ENCODE results near the gene PIGK. TPM values are rescaled to one million over a fixed set of nuclear protein-coding genes. Genes with fewer than 3 reads are reported as not detected.

Gene PIGK
- 10 to 100 TPM; 10.2 to 30.6 (median 17.5) TPM for total RNA-seq

- Histone ChIP-seq H3K9me3 (no peaks in the 10 kb centered on the region), H3K36me3 (no peaks in the 10 kb centered on the region), H3K27me3 (no peaks in the 10 kb centered on the region), H3K4me1 (peaks cover 9 to 15% (median 11%) of the 10 kb centered on the region in 4 donors), H3K4me3 (peak within 1 kb of the TSS; percentile 54 to 80 (median 66)), H3K27ac (peak within 1 kb of the TSS; percentile 76 to 89 (median 88))
- DNase-seq (peak; percentile 89 to 91), ATAC-seq (ENCODE audit: low FRiP score in 2 of 2) (peak; percentile 95 to 99)
- peak in 2 of 4 donors; percentile 15 to 57 for TF ChIP-seq POLR2A (IDR thresholded peaks at IDR 0.05)
- TF ChIP-seq POLR2AphosphoS5 (IDR thresholded peaks at IDR 0.05): peak; percentile 49 to 87
- no peak for TF ChIP-seq CTCF (IDR thresholded peaks at IDR 0.05)
- WGBS, 2 donors: 0 to 1% methylated on average over 17 to 31 of the region's 31 CpGs
Measured at GRCh38 chr1:77219166-77219887, at the start of gene PIGK. Gene PIGK (minus strand): TSS chr1:77219430. CDS start chr1:77219402, 28 bp downstream.

DNA sequence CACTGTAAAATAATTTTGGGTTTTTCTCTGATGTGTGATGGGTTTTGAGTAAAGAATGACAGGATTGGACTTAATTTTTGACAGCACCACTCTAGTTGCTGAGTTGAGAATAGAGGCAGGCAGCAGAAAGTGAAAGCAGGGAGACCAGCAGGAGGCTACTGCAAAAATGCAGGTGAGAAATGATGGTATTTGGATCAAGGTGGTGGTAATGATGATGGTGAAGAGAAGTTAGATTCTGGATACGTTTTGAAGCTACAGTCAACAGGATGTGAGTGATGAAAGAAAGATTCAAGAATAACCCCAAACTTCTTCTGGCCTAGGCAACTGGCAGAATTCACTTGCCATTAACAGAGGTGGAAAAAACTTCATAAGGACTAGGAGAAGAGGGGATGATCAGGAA is 47.8 kb upstream of the PIGK start:
- no peak for ATAC-seq (ENCODE audit: low FRiP score in 2 of 2)

DNA sequence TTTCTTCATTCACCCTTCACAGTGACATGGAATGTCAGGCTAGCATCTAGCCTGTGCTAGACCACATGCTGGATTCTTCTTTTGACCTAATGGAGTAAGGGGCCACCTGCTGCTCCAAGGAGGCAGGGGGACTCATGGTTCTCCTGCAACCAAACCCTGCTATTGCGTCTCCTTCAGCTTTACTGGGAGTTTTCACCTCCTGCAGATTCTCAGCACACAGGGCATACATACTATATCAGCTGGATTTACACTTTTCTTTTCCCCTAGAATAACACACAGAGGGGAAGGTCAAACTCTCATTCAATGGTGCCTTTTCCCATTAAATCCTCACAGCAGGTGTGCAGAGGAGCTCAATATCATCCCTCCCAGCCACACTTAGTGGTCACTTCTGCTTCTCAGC is 46.0 kb upstream of the PIGK start:
- Histone ChIP-seq H3K4me1 (no peaks in the 10 kb centered on the region), H3K36me3 (no peaks in the 10 kb centered on the region), H3K27me3 (no peaks in the 10 kb centered on the region), H3K27ac (no peak overlapping the region), H3K9me3 (no peaks in the 10 kb centered on the region), H3K4me3 (no peak overlapping the region)
- ATAC-seq (ENCODE audit: low FRiP score in 2 of 2) (no peak), DNase-seq (no peak)
- WGBS, 2 donors: 81 to 85% methylated on average over 1 of the region's 1 CpG
- TF ChIP-seq POLR2AphosphoS5 (IDR thresholded peaks at IDR 0.05) (no peak), EP300 (IDR thresholded peaks at IDR 0.05) (no peak), POLR2A (IDR thresholded peaks at IDR 0.05) (no peak), CTCF (IDR thresholded peaks at IDR 0.05) (no peak)

More for the DNA sequence above, 47.8 kb upstream of the PIGK start:
- TF ChIP-seq POLR2AphosphoS5 (IDR thresholded peaks at IDR 0.05): no peak
- no peak for TF ChIP-seq EP300 (IDR thresholded peaks at IDR 0.05)
- TF ChIP-seq POLR2A (IDR thresholded peaks at IDR 0.05): no peak
- no peak for TF ChIP-seq CTCF (IDR thresholded peaks at IDR 0.05)
- DNase-seq: no peak
- Histone ChIP-seq H3K9me3 (no peaks in the 10 kb centered on the region), H3K4me1 (no peaks in the 10 kb centered on the region), H3K27me3 (no peaks in the 10 kb centered on the region), H3K36me3 (no peaks in the 10 kb centered on the region), H3K27ac (no peak overlapping the region), H3K4me3 (no peak overlapping the region)
- WGBS, 2 donors: 26 to 36% methylated on average over 1 of the region's 1 CpG

- no peaks in the 10 kb centered on the region for H3K4me1 ChIP-seq
- H3K9me3 ChIP-seq: no peaks in the 10 kb centered on the region
- H3K36me3 ChIP-seq: no peaks in the 10 kb centered on the region
- TF ChIP-seq EP300 (IDR thresholded peaks at IDR 0.05) (no peak), POLR2A (IDR thresholded peaks at IDR 0.05) (no peak), POLR2AphosphoS5 (IDR thresholded peaks at IDR 0.05) (no peak), CTCF (IDR thresholded peaks at IDR 0.05) (no peak)
- no peak for ATAC-seq (ENCODE audit: low FRiP score in 2 of 2)
- no peak overlapping the region for H3K27ac ChIP-seq
- no peaks in the 10 kb centered on the region for H3K27me3 ChIP-seq
- 45 to 75% methylated on average over 1 of the region's 1 CpG for WGBS, 2 donors
- DNase-seq: no peak
- H3K4me3 ChIP-seq: no peak overlapping the region
Measured at GRCh38 chr1:77263708-77264107, 44.5 kb upstream of the PIGK start.

GRCh38 chr1:77253211-77253610 is 34.0 kb upstream of the PIGK start:
- H3K36me3 ChIP-seq: no peaks in the 10 kb centered on the region
- DNase-seq: no peak
- peaks cover 3 to 14% (median 9%) of the 10 kb centered on the region in 4 donors for H3K9me3 ChIP-seq
- H3K4me1 ChIP-seq: no peaks in the 10 kb centered on the region
- H3K4me3 ChIP-seq: no peak overlapping the region
- no peak overlapping the region for H3K27ac ChIP-seq
- no peak for ATAC-seq (ENCODE audit: low FRiP score in 2 of 2)
- 59 to 80% methylated on average over 1 of the region's 1 CpG for WGBS, 2 donors
- TF ChIP-seq EP300 (IDR thresholded peaks at IDR 0.05): no peak
- TF ChIP-seq CTCF (IDR thresholded peaks at IDR 0.05): no peak
- TF ChIP-seq POLR2AphosphoS5 (IDR thresholded peaks at IDR 0.05): no peak
- no peak for TF ChIP-seq POLR2A (IDR thresholded peaks at IDR 0.05)
- H3K27me3 ChIP-seq: no peaks in the 10 kb centered on the region
